PC-9 (cell line): ENCODE data around the gene MFSD2B.

Experiments
- EZH2 ChIP-seq: fragments of 200-600 bp; sonication (generic); IDR thresholded peaks from 2 replicates; pipeline ENCODE4 v1.8.0; 2017; ENCODE audit warnings: antibody characterized with exemption, low read depth
- TF ChIP-seq, protein P1 (sequence below): fragments of 200-600 bp; sonication (generic); conservative IDR thresholded peaks from 2 replicates; pipeline ENCODE4 v1.6.1; 2017; ENCODE audit warnings: mixed run types, antibody characterized with exemption, mild to moderate bottlenecking, moderate library complexity

DNA sequence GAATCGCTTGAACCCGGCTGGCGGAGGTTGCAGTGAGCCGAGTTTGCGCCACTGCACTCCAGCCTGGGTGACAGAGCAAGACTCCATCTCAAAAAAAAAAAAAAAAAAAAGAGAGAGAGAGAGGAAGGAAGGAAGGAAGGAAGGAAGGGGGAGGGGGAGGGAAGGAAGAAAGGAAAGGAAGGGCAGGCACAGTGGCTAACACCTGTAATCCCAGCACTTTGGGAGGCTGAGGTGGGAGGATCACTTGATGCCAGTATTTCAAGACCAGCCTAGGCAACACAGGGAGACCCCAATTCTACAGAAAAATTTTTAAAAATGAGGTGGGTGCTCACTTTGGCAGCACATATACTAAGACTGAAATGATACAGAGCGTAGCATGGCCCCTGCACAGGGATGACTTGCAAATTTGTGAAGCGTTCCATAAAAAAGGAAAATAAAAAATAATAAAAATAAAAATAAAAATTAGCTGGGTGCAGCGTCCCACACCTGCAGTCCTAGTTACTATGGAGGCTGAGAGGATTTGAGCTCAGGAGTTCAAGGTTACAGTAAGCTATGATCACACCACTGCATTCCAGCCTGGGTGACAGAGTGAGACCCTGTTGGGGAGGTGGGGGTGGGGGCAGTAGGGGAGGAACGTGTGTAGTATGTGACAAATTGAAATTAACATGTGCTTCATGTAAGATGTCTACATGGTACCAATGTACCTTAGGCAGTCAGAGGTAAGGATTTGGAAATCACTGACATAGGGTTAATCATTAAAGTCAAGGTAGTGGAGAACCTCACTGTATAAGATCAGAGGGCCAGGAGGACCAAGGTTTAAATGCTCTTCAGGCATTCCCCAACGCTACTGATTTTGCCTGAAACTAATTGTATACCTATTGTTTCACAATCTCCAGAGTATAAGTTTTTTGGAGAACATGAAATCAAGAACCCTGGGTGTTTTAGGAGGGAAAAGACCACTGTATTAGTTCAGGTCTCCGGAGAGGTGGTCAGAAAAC lies 35.9 kb downstream of the MFSD2B start:
- TF ChIP-seq, protein P1, sequence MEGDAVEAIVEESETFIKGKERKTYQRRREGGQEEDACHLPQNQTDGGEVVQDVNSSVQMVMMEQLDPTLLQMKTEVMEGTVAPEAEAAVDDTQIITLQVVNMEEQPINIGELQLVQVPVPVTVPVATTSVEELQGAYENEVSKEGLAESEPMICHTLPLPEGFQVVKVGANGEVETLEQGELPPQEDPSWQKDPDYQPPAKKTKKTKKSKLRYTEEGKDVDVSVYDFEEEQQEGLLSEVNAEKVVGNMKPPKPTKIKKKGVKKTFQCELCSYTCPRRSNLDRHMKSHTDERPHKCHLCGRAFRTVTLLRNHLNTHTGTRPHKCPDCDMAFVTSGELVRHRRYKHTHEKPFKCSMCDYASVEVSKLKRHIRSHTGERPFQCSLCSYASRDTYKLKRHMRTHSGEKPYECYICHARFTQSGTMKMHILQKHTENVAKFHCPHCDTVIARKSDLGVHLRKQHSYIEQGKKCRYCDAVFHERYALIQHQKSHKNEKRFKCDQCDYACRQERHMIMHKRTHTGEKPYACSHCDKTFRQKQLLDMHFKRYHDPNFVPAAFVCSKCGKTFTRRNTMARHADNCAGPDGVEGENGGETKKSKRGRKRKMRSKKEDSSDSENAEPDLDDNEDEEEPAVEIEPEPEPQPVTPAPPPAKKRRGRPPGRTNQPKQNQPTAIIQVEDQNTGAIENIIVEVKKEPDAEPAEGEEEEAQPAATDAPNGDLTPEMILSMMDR, result no peak
- no peak for TF ChIP-seq EZH2
